HepG2 (cell line): ENCODE data around the gene RAB22A. TPM values are rescaled to one million over a fixed set of nuclear protein-coding genes. Genes with fewer than 3 reads are reported as not detected.

ENCODE experiments used
- FOXA1 ChIP-seq, 2 experiments: fragments of 450-650 bp in 1 of 2; sonication (generic) in 1 of 2; formaldehyde crosslinking in 1 of 2; IDR thresholded peaks; 2 replicates each; pipeline versions ENCODE4 v1.4.0 to v1.6.1; 2016 to 2020; ENCODE audit warnings: missing genetic modification reagents in 1 of 2
- HNRNPL ChIP-seq: fragments of 200-400 bp; formaldehyde crosslinking; IDR thresholded peaks from 2 replicates; pipeline ENCODE4 v1.6.1; 2017; ENCODE audit warnings: mild to moderate bottlenecking, low read depth, low read length
- MED13 ChIP-seq: sonication (generic); formaldehyde crosslinking; IDR thresholded peaks from 2 replicates; pipeline ENCODE4 v1.5.0; 2020; ENCODE audit warnings: missing genetic modification reagents
- PREB ChIP-seq: sonication (generic); formaldehyde crosslinking; IDR thresholded peaks from 2 replicates; pipeline ENCODE4 v1.4.0; 2020; ENCODE audit warnings: missing genetic modification reagents
- RARA ChIP-seq: IDR thresholded peaks from 2 replicates; pipeline ENCODE4 v1.6.1; 2016; ENCODE audit warnings: missing genetic modification reagents, missing compliant biosample characterization
- THAP7 ChIP-seq: sonication (generic); formaldehyde crosslinking; IDR thresholded peaks from 2 replicates; pipeline ENCODE4 v1.8.1; 2023; ENCODE audit warnings: mild to moderate bottlenecking, missing genetic modification reagents
- YY1 ChIP-seq: IDR thresholded peaks from 2 replicates; pipeline ENCODE4 v1.6.1; 2011; ENCODE audit warnings: low read length, low read depth, moderate library complexity, mild to moderate bottlenecking; ENCODE audit not compliant: insufficient read depth, insufficient replicate concordance
- ZBTB49 ChIP-seq: sonication (generic); formaldehyde crosslinking; IDR thresholded peaks from 2 replicates; pipeline ENCODE4 v1.4.0; 2020; ENCODE audit warnings: missing genetic modification reagents, borderline replicate concordance
- ZFY ChIP-seq: sonication (generic); formaldehyde crosslinking; IDR thresholded peaks from 2 replicates; pipeline ENCODE4 v1.4.0; 2020; ENCODE audit warnings: missing genetic modification reagents
- ZHX2 ChIP-seq, 2 experiments: sonication (generic) in 1 of 2; formaldehyde crosslinking in 1 of 2; IDR thresholded peaks; 2 replicates each; pipeline versions ENCODE4 v1.6.1 to v1.9.0; 2014 to 2022; ENCODE audit warnings: antibody characterized with exemption in 1 of 2, borderline replicate concordance in 1 of 2, inconsistent platforms in 1 of 2, low read depth in 1 of 2, missing genetic modification reagents in 1 of 2
- ZNF260 ChIP-seq: sonication (generic); formaldehyde crosslinking; IDR thresholded peaks from 2 replicates; pipeline ENCODE4 v1.4.0; 2020; ENCODE audit warnings: missing genetic modification reagents, low read depth, mild to moderate bottlenecking, borderline replicate concordance
- ZNF7 ChIP-seq: IDR thresholded peaks from 2 replicates; pipeline ENCODE4 v1.6.1; 2016; ENCODE audit warnings: missing biosample characterization, missing genetic modification reagents
- ZNF784 ChIP-seq: sonication (generic); formaldehyde crosslinking; IDR thresholded peaks from 2 replicates; pipeline ENCODE4 v1.5.1; 2020; ENCODE audit warnings: missing genetic modification reagents, mild to moderate bottlenecking, borderline replicate concordance
- ZNF792 ChIP-seq: IDR thresholded peaks from 2 replicates; pipeline ENCODE4 v1.6.1; 2016
- polyA plus RNA-seq, 8 experiments: library from polyadenylated mRNA; depleted of rRNA in 3 of 8; stranded (reverse) in 7 of 8; unstranded in 1 of 8; fragments of >200 nt; fragmentation: Illumina TruSeq in 4 of 8; extraction: Trizol in 4 of 8; gene quantifications; 2 replicates each; pipeline versions ENCODE4 v1.2.1 to v1.2.3, GENCODE V29; 2011 to 2016; ENCODE audit warnings: low read depth in 4 of 8, missing spikeins in 1 of 8, mixed read lengths in 1 of 8; ENCODE audit not compliant: insufficient read depth in 1 of 8
- total RNA-seq, 5 experiments: library from RNA; depleted of rRNA; stranded (reverse); fragments of >200 nt; fragmentation: Illumina TruSeq; extraction: Trizol; gene quantifications; 2 replicates each; pipeline ENCODE4 v1.2.3, GENCODE V29; 2016; ENCODE audit warnings: low read depth in 1 of 5

Gene RAB22A
- total and polyA plus RNA-seq, 2 of the 13 experiments (the other 11 are each of a cell fraction or from before 2014, with no cell fraction given): 10.7 to 11.2 TPM

- no peak; the same call in 1 of the 2 replicates for TF ChIP-seq PREB (CRISPR knock-in tag)
- TF ChIP-seq YY1: peak; percentile 56
- TF ChIP-seq ZNF784: peak; percentile 41; the same call in 1 of the 2 replicates
- no peak for TF ChIP-seq ZNF260 (CRISPR knock-in tag)
- TF ChIP-seq ZFY (CRISPR knock-in tag): peak; percentile 91
- TF ChIP-seq FOXA1 (IDR thresholded peaks at IDR 0.05): no peak
- peak; percentile 40 for TF ChIP-seq FOXA1 (CRISPR knock-in tag; IDR thresholded peaks at IDR 0.05)
- TF ChIP-seq ZHX2 (IDR thresholded peaks at IDR 0.05; ENCODE audit: low read depth): 0 out of 2 replicates have a peak, but pooled peaks have one; percentile 2
- no peak for TF ChIP-seq ZHX2 (CRISPR knock-in tag; IDR thresholded peaks at IDR 0.05; ENCODE audit: borderline replicate concordance)
- 0 out of 2 replicates have a peak, but pooled peaks have one; percentile 37 for TF ChIP-seq HNRNPL
- peak; percentile 34; the same call in 1 of the 2 replicates for TF ChIP-seq MED13
- TF ChIP-seq ZNF7 (CRISPR knock-in tag): peak; percentile 46; the same call in 1 of the 2 replicates
- TF ChIP-seq THAP7 (CRISPR knock-in tag): peak; percentile 55; the same call in 1 of the 2 replicates
- no peak for TF ChIP-seq ZBTB49 (CRISPR knock-in tag)
- 0 out of 2 replicates have a peak, but pooled peaks have one; percentile 2 for TF ChIP-seq RARA
- TF ChIP-seq ZNF792 (CRISPR knock-in tag): peak; percentile 15; the same call in 1 of the 2 replicates
Observed at GRCh38 chr20:58389324-58389967, 79.9 kb downstream of the RAB22A start (continued).
